IPS-11a (cell line): ENCODE measurements around the gene LYPD6B.

ENCODE experiments used
- H3K4me3 ChIP-seq: one replicate; pipeline ENCODE4 v1.5.1; 2013; ENCODE audit warnings: low read depth, low read length, control low read depth

Gene LYPD6B

DNA sequence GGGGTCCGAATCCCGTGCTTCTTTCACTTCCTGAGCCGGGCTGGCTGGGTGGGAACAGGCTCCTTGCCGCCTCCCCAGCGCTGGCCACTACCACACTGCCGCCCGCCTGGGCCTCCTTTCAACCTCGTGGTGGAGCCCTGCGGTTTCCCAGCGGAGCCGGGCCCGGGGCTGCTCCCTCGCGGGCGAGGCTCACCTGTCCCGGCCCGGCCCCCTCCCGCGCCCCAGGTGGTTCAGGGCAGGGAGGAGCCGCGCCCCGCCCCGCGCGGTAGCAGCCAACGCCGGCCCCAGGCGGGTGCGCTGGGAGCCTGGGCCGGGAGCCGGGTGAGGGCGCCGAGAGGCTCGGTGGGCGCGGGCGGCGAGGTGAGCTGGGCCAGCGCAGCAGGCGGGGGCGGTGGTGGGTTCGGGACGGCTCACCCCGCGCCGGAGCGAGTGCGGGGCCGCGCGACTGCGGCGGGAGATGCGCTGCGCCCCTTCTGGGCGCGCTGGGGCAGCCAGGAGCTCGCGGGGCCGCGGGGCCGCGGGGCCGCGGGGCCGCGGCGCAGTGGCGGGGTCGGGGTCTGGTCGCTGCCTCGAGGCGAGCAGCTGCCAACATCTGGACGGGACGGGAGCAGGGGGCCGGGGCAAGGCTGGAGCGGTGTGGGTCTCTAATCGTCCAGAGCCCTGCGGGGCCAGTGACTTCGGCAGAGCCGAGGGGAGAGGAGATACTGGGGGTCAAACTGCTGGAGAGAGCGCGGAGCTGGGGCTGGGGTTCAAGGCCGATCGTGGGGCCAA lies at the start of gene LYPD6B:
LYPD6B (plus strand) TSS at position 258 of the 771 bp plus-strand sequence. CDS start 92,250 bp downstream, outside the sequence.
- H3K4me3 ChIP-seq, result peak within 1 kb of the TSS; percentile 45

- no peak overlapping the region for H3K4me3 ChIP-seq
Observed at GRCh38 chr2:148989882-148990493, 48.5 kb upstream of the LYPD6B start.

DNA sequence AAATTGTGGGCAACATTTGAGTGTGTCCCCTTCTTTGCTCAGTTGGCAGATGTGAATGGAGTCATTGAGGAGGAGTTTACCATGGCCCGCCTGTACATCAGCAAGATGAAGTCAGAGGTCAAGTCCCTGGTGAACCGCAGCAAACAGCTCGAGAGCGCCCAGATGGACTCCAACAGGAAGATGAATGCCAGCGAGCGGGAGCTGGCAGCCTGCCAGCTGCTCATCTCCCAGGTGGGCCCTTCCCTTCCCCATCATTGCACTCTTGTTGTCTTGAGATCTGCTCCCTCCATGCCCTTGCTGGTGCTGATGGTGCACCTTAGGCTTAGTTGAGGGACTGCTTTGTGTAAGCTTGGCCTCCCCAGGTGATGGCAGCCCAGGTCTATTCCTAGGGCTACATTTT lies 47.5 kb upstream of the LYPD6B start:
- H3K4me3 ChIP-seq, result no peak overlapping the region

GRCh38 chr2:148992448-148992847 lies 46.1 kb upstream of the LYPD6B start:
- H3K4me3 ChIP-seq, result no peak overlapping the region

DNA sequence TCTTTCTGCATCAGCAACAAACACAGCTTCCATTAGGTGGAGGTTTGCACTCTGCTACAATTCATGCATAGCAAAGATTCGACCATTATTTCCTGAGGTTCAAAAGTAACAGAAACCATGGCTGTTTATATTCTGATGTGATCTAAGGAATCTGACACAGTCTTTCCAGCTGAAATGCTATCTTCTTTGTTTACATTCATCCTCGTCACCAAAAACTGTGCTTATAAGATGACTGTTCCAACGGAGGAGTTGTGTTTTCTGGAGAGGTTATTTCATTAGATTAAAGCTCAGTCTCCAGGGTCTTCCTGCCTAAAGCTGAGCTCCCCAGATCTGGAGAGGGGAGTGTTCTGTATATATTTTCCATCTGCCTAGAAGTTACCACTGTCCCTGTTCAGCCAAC lies 45.1 kb upstream of the LYPD6B start:
- H3K4me3 ChIP-seq, result no peak overlapping the region

GRCh38 chr2:148994341-148994740 lies 44.2 kb upstream of the LYPD6B start:
- no peak overlapping the region for H3K4me3 ChIP-seq

DNA sequence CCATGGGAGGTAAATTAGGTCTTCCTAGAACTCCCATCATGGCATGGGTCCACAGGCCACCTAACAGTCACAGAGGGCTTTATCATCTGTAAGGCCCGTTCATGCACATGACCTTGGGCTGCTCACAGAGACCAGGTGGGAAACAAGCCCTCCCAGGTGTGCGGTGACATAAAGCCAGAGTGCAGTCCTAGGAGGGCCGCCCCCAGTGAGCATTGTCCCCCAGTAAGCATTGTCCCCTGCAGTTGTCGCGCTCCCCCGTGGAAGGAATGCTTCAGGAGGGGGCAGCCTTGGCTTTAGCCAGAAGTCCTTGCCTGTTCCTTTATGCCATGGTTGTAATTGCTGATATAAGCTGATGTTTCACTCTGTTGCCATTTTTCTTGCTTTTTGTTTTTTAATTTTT lies 41.7 kb upstream of the LYPD6B start:
- H3K4me3 ChIP-seq, result no peak overlapping the region

DNA sequence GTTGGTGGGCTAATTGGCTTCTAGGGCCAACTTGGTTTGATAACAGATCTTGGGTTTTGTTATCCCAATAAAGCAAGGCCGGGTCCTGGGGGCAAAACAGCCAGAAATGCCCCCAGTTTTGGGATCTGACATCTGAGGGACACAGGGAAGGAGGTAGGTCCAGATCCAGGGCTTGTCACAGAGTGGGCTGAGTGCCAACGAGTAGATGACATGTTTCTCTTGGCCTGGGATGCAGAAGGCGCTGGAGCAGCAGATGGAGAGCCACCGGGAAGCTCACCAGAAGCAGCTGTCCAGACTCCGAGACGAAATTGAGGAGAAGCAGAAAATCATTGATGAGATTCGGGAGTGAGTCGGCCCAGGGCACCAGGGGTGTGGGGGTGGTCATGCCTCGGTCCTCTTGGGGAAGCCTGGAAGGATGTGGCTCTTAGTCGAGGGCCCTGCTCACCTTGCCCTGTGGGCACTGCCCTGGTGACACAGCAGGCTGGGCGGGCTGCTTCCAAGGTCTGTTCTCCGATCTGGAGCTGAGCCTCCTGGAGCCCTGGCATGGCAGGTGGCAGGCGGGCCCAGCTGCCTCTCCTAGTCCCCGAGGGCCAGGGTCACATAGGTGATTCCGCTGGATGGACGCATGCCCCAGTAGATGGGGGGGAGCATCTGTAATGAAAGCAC lies 40.2 kb upstream of the LYPD6B start:
- no peak overlapping the region for H3K4me3 ChIP-seq

- no peak overlapping the region for H3K4me3 ChIP-seq
Observed at GRCh38 chr2:148998831-148999200, 39.7 kb upstream of the LYPD6B start.

GRCh38 chr2:148999451-148999921 lies 39.0 kb upstream of the LYPD6B start:
- H3K4me3 ChIP-seq, result no peak overlapping the region

DNA sequence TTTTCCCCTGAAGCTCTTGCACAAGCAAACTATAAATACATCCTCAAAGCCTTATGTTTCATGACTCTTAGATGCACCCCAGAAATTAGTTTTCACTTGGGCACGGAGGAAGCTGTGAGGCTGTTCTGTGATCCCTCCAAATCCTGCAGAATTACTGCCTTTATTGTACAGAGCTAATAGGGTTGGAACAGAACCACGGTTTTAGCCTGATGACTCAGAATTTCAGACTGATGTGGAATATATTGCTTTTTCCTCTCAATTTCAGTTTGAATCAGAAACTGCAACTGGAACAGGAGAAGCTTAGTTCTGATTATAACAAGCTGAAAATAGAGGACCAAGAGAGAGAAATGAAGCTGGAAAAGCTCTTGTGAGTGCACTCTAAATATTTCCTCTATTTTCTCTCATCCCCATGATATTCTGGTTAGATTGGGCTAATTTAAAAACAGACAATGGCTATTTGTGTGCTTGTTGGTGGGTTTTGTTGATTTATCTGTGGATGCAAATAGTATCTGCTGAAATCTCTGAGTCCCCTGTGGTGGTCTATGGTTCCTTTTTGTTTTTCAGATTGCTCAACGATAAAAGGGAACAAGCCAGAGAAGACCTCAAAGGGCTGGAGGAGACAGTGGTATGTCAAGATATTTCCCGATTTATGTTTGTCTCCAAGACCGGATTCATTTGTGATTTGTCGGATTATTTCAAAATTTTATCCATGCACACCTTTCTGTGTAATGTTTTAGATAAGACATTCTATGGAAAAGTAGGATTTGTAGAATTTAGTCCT lies 38.2 kb upstream of the LYPD6B start:
- no peak overlapping the region for H3K4me3 ChIP-seq

- H3K4me3 ChIP-seq, result no peak overlapping the region
Observed at GRCh38 chr2:149001496-149001895, 37.0 kb upstream of the LYPD6B start.

GRCh38 chr2:149002378-149002890 lies 36.1 kb upstream of the LYPD6B start:
- no peak overlapping the region for H3K4me3 ChIP-seq

GRCh38 chr2:149002891-149003740 lies 35.4 kb upstream of the LYPD6B start:
- H3K4me3 ChIP-seq, result no peak overlapping the region

DNA sequence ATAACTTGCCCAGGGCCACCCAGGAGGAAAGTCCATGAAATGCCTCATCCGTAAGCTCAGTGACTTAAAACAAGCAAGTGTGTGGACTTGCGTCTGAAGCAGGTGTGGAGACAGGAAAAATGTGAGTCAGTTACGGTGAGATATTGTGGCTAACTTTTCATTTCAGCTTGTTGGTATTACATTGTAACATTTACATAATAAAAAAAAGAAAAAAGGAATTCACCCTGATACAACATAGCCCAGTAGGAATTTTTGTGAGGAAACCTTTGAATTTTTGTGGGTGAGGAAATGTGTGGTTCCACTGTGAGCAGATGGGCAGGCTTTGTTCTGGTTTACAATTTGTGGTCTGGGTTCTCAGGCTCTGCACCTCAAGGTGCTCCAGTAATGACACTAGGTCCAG lies 33.7 kb upstream of the LYPD6B start:
- H3K4me3 ChIP-seq, result no peak overlapping the region

DNA sequence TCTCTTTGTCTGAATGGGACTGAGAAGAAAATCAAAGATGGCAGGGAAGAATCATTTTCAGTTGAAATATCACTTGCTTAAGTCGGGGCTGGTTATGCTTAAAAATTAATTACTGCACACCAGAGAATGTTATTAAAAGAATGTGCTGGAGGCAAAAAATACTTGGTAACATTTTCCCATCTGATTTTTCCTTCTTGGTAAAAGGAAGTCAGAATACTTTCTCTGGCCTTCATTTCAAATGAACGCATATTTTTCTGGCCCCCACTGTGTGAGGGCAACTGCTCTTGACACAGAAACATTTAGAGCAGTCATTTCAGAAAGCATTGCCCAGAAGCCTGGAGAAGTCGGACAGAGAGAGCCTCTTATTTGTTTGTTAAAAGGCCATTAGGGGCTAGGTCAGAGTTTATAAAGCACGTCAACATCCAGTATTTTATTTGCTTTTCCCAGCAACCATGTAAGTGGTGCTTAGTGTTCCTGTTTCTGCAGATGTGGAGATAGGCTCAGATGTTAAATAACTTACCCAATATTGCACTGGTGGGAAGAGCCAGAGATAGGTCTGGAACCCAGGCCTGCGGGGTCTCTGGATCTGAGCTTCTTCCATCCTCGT lies 32.9 kb upstream of the LYPD6B start:
- H3K4me3 ChIP-seq, result no peak overlapping the region

GRCh38 chr2:149006883-149007543 lies 31.5 kb upstream of the LYPD6B start:
- no peak overlapping the region for H3K4me3 ChIP-seq

DNA sequence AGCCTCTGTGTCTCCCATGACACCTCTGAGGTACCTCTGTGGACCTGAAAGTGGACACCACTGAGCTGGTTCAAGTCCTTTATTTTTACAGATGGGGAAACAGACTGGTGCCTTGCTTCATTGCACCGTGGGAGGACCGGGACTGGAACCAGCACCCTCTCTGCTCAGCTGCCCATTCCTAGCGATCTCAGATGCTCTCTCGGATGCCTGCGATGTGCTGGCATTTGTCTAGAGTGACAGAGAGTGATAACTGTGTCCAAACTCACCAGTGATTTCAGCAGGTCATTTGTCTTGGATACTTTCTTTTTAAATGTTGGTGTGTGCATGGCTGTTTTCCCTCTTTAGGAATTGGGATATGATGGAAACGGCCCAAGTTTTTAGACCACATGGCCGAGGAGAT lies 30.1 kb upstream of the LYPD6B start:
- H3K4me3 ChIP-seq, result no peak overlapping the region
